Glomerular endothelial cell (primary cell): Measurements from ENCODE around the gene EXOC3L1. TPM values are rescaled to one million over a fixed set of nuclear protein-coding genes. Genes with fewer than 3 reads are reported as not detected.

Source experiments
- DNase-seq: peaks from one replicate; pipeline ENCODE4 v3.0.0-alpha.2; 2011; ENCODE audit warnings: low read depth, low spot score; ENCODE audit errors: extremely low read depth
- total RNA-seq: library from RNA; depleted of rRNA; stranded (reverse); fragments of >200 nt; gene quantifications from 2 replicates; pipeline ENCODE4 v1.2.3, GENCODE V29; 2015

EXOC3L1 gene, protein sequence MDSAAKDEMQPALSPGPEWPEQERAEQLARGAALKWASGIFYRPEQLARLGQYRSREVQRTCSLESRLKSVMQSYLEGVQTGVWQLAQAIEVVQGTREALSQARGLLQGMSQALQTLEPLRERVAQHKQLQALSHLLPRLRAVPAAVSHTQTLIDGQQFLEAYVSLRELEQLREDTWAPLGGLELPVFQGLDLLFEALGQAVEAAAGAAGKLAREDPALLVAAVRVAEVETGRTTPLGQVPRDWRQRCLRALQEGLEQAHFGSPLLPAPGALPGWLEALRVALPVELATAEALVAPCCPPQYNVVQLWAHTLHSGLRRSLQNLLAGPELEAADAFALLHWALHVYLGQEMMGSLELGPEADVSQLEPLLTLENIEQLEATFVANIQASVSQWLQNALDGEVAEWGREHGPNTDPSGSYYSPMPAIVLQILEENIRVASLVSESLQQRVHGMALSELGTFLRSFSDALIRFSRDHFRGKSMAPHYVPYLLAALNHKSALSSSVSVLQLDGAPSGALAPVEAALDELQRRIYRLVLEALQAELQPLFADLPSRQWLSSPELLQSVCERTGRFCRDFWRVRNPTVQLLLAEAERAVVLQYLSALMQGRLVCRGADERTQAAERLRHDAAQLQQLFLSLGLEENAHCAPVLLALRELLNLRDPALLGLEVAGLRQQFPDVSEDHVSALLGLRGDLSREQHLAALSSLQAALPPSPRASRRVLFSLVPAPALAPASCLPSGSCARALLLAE
- 12.0 and 27.4 TPM in 2 replicates for total RNA-seq

DNA sequence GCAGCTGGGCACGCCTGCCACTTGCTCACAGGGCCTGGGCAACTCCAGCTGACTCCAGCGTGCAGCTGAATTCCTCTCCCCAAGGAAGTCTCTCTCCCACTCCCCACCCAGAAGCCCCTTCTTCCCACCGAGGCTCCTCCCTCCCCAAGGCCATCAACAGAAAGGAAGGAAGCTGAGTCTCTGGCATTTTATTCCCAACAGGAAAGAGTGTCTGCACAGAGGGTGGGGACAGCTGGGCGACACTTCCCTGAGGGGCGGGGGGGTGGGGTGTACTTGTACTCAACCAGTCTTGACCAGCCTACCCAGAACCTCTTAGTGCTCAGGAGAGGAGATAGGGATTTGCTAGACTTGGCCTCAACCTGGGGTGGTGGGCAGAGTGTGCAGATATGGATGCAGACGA, at the start of gene EXOC3L1:
Gene EXOC3L1 (minus strand): TSS at position 96 of the 400 bp plus-strand sequence. CDS start 460 bp downstream, outside the sequence.
- no peak for DNase-seq

DNA sequence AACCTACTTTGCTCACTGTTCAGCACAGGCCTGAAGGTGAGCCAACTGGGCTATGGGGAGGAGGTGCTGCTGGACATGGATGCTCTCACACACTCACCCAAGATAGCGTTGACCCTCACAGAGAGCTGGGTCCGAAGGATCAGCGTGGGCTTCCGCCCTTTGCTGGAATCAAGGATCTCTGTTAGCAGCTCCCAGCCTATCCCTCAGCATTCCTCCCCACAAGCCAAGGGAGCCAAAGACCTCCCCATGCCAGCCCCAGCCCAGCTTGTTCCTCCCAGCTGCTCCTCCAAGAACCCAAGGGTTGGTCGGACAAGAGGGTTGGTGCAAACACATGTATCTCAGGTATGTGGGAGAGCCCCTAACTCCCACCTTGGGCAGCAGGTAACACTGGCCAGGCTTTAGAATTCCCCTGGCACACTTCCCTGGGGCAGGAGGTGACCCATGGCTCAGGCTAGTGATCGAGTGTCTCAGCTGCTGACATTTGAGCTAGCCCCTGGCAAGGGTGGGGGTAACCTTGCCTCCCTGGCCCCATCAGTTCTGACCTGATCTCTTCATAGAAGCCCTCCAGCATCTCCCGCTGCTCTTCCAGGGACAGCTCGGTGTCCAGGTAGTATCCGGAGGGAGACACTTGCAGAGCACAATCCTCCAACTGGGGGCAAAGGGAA, 49.0 kb upstream of the EXOC3L1 start:
- DNase-seq, result no peak

DNA sequence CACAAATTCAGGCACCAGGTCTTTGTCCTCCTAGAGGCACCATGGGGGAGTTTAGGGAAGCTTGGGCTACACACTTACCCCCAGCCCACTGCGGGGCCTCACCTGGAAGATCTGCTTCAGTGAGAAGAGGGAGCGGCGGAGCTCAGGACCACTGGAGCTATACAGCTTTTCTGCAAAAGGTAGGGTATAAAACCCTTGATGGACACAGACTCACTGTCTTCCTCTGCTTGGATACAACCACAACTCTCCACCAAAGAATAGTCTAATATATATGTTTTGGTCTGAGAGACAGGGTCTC, 48.3 kb upstream of the EXOC3L1 start:
- no peak for DNase-seq

DNA sequence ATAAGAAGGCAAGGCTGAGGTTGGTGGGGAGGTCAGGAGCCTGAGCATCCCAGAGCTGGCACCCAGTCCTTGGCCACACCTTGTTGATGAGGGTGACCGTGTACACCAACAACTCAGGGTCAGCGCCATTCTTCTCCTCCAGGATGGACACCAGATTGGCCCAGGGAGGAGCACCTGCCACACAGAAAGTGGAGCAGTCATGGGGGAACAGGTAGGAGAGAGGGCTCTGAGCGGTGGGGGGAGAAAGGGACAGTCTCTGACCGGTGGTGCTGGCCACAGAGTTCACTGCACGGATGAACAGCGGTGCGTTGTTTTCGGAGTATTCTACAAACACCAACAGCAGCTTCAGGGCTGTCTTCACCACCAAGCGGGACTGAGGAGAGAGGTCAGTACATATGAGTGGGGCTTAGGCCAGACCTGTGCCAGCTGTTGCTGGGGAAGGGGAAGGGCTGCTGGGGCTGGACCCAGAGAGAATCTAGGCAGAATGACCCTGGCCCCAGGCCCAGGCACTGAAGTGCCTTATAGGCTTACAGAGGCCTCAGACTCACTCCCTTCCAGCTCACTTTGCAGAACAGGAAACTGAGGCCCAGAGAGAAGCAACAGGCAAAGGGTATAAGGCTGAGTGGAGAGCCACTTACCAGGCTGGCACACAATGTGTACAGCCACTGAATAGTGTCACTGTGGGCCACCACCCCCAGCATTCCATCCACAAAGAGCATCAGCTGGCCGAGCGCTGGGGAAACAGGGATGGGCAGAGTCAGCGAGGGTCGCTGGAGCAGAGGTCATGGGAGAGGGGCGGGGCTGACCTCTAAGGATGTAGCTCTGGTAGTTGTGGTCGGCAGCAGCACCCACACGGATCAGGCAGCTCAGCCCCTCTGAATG, 47.7 kb upstream of the EXOC3L1 start:
- DNase-seq, result no peak

DNA sequence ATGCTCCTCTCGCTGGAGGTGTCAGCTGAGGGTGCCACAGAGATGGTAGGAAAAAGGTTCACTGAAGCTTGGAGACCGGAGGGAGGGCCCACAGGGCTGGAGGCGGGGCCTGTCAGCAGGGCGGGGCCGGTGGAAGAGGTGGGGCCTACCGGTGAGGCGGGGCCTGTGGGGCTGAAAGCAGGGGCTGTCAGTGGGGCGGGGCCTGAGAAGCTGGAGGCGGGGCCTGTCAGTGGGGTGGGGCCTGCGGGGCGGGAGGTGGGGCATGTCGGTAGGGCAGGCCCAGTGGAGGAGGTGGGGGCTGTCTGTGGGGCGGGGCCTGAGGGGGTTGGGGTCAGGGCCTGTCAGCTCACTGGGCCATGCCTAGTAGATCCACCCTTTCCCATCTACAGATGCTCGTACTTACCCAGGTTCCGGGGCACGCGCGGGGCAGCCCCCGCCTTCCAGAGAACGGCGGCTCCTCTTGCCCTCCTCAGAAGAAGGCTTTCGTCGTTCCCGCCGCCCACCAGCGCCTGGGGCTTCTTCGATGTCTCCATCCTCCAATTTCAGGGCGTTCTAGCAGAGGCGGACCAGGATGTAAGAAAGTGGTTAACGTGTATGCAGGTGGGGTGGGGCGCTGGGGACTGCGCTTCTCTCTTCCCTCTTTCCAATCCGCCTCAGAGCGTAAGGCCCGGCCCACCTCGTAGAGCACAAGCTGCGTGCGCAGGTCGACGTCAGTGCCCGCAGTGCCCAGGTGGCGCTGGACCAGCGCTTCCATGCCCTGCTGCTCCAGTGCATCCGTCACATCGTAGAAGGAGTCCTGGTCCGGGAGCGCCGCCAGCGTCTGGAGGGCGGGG, 46.8 kb upstream of the EXOC3L1 start:
- DNase-seq, result no peak

DNA sequence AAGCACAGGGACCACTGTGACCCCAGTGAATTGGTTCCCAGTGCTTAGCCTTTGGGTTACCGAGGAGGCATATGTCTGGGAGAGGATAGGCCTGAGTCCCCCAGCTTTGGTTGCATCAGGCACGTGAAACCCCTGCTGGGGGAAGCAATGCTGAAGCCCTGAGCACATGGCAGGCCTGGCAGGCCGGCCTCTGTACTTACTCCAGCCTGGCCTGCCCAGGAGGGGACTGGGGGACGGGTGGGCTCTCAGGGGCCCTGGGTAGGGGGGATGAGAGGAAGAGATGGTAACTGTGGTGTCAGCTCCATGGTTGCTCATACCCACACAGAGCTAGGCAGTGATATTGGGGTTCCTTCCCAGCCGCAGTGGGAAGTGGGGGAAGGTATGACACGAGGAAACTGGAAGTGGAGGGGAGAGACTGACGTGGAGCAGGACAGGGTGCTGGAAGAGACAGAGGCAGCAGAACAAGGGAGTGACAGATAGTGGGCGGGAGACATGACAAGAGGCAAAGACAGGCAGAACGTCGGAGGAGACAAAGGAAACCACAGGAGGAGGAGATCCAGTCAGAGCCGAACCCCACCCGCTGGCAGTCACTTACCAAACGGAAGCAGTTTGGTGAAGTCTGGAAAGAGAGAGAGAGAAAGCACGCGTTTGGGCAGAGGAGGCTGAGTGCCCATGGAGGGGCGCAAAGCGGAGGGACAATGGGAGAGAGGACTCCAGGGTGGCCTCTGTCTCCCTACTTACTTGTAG, 46.1 kb upstream of the EXOC3L1 start:
- DNase-seq, result no peak

DNA sequence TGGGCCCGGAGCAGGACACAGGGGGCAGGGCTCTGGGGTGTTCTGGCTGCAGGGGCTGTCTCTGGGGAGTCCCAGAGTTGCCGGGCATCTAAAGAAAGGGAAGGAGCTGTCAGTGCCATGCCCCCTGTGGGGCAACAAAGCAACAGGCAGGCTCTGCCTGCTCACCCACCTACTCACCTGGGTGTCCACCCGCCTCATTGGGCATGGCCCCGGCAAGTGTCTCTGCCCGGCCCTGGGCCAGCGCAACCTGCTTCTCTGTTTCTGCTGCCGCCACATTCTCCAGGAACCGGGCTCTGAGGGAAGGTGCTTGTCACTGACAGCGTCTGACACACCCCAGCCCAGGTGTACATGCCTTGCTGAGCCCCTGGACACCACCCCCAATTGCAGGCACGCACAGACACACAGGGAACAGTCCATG, 44.3 kb upstream of the EXOC3L1 start:
- DNase-seq, result no peak

DNA sequence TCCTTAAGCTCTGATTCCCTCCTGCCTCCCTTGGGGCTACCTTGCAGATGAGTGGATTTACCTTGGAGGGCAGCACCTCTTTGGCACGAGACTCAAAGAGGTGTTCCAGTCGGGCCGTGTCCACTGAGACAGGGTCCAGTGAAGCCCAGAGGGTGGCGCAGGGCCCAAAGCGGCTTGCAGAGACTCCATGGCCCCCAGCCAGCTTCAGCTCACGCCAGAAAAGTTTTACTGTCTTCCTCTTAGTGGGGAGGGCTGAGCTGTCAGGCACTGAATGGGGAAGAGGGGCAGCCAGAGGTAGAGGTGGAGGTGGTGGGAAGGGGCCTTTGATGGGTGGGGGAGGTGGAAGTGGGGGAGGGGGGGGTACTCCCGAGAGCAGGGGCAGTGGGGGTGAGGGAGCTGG, 43.7 kb upstream of the EXOC3L1 start:
- DNase-seq, result no peak

DNA sequence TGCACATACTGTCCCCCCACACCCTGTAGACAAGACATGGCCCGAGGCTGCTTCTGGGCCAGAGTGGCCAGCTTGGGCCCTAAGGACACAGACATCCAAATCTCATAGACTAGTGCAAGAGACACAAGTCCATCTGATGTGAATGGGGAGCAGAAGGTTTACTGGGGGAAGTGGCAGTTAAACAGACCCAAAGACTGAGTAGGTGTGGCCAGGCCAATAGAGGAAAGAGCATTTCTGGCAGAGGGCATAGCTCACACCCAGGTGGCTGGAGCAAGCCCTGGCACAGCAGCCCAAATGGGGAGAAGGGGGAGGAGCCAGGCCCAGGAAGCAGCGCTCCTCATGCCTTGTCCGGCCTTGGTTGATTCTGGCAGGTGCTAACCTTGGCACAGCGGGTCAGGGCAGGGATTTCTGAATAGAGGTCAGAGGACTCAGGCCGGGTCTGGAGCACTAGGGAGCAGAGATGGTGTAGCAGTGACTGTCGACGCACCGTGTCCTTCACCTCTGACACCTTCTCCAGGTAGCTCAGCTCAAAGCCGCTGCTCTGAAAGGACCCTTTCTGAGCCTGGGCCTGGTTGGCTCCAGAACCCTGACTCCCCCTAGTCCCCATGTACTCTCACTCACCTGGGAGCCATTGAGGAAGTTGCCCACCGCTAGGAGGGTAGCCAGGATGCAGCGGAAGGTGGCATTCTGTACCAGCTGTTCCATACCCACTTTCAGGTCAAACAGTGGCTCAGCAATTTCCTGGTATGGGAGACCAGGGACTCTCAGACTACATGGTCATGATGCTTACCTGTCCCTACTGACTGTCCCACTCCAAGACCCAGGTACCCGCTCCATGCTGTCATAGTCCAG, 41.1 kb upstream of the EXOC3L1 start:
- no peak for DNase-seq

DNA sequence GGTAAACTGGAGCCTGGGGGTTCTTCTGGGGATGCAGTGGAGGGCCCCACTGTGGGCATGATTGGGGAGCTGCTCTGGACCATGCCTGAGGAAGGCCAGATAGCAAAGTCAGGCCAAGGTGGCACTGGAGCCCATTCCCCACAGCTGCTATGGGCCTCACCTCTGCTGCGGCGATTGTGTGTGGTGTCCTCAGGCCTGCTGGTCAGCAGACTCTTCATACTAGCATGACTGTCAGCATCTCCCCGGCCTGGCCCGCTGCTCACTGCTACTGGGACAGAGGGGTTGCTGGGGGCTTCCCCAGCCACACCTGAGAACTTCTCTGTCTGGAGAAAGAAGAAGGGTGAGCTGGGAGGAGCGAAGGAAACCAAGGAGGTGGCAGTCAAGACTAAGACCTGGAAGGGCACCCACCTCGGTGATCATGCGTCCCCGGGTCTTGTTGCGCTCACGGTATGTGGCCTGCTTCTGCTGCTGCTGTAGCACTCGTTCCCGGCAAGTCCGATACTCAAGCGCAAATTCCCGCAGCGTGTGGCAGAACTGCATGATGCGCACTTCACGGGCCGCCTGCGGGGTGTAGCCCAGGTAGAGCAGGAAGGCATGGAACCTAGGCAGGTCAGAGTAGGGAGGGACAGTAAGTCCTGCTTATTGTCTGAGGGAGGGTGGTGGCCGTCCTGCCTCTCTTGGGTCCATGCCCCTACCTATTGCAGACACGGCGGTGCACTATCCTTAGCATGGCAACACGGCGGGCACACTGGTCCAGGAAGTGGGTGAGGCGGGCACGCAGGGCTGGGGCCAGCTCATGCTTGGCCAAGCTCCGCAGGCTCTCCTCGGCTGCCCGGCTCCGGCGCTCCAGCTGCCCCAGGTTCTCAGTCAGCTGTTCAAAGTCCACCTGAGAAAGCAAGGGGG, 40.2 kb upstream of the EXOC3L1 start:
- no peak for DNase-seq

DNA sequence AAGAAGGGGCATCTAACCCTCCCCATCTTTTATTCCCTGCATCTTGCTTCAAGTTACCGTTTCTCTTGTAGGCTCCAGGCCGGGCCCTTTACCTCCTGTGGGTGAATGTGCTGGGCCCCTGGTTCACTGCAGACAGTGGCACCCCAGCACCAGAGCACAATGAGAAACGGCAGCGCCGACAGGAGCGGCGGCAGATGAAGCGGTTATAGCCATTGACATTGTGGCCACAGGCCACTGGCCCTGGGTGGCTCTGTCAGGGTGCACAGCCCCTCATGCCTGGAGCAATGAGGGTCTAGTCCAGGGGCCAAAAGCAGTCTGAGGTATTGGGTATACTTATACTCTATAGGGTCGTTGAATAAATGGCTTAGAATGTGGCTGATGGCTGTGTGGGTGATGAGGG, 39.0 kb upstream of the EXOC3L1 start:
- no peak for DNase-seq

DNA sequence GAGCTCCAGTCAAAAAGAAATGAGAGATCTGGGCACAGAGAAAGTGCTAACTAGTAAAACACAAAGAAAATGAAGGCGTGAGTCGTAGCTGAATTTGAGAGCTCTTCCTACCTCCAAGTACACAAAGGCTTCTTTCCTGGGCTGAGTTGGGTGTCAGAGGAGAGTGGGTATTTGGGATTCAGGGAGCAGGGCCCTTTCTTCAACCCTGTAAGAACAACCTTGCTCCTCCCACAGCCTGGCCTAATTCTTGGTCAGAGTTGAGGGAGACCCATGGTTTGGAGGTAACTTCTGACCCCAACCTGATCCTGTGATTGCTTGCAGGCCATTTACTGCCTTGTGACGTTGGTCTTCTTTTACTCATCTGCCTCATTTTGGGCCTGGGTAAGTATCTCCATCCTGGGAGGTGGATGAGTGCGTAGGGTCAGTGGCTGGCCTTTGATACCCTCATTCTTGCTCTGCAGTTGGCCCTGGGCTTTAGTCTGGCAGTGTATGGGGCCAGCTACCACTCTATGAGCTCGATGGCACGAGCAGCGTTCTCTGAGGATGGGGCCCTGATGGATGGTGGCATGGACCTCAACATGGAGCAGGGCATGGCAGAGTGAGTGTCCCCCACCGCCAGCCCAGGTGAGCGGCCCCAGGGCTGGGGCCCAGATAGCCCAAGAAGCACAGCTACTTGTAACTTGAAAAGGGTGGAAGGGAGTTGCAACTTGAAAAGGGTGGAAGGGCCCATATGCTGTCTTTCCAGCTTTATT, 38.3 kb upstream of the EXOC3L1 start:
- DNase-seq, result no peak

DNA sequence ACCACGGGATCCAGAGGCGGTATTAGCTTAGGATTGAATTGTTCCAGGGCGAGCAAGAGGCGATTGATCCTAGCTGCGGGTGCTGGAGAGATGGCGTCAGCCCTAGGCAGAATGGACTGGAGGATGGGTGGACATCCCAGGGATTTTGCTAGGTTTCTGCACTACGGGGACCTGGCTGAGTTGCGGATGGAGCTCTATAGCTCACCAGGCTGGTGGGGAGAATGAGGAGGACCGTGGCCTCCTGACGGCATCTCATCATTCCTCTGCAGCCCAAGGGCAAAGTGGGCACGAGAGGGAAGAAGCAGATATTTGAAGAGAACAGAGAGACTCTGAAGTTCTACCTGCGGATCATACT, 37.6 kb upstream of the EXOC3L1 start:
- DNase-seq, result no peak

DNA sequence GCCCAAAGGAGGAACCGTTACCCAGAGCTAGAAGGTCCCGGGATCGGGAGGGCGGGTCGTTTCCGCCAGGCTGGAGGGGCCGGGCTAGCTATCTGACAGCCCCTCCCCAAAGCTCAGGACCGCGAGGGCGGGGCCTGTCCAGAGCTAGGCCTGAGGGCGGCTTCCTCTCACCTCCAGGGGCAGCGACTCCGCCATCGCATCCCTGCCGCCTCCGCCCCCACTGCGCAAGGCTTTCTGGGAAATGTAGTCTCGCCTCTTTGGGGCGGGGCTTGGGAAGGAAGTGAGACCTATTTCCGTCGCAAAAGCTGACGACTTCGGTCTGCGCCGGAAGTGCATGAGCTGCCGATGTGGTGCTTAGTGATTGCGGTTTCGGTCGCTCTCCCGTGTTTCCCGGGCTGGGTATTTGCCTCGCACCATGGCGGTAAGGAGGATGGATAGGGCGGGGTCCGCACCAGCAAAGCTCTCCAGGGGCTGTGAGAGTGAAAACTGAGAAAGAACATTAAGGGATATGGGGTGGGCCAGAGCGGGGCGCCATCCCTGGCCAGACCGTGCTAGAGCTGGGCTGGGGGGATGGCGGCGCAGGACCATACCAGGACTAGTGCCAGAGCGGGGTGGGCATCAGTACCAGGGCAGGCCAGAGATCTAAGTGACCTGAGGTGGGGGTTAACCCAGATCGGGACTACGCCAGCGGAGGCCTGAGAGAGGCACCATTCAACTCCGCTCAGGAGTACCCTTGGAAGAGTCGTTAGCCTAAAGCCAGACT, 37.0 kb upstream of the EXOC3L1 start, which contains the start of gene TMEM208:
Gene TMEM208 (plus strand): TSS at position 327 of the 763 bp plus-strand sequence. CDS start 89 bp downstream, at position 416.
- peak; percentile 64 for DNase-seq

DNA sequence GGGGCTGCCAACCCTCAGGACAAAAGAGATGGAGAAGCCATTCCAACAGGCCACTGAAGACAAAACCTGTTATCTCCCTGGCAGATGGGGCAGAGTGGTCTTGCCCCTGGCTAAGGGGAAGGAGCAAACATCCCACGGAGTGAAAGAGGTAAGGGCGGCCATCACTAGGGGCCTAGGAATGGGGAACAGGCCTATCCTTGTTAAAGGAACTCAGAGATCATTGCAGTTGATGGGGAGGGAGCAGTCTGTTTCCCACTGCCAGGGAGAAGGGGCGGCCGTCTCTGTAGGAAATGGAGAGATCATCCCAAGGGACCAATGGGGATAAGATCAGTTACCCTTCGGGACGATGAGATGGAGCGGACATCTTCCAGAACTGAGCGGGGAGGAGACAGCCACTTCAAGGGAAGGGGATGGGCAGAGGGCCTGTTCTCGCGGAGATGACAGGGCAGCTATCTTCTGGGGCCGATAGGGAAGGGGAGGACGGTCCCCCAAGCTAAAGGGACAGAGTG, 36.4 kb upstream of the EXOC3L1 start:
- DNase-seq, result no peak

DNA sequence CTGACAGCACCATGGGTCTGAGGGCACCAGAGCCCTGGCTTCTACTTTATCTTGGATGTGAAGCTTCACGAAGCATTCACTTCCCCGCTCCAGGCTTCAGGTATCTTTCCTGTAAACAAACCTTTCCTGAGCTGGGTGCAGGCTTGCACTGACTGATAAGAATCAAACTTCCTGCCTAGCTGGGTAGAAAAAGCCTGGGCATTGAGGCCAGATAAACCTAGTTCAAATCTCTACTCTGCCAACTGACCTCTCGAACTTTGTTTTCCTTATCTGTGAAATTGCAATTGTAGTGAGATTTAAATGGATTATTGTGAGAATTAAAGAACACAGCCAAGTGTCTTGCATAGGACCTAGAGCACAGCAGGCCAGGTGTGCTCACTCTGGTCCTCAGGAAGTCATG, 34.1 kb upstream of the EXOC3L1 start:
- no peak for DNase-seq
